Smooth muscle cell (in vitro differentiated cells): Measurements from ENCODE around the gene CMIP. TPM values are rescaled to one million over a fixed set of nuclear protein-coding genes. Genes with fewer than 3 reads are reported as not detected.

ENCODE experiments used
- DNase-seq: peaks from one replicate; lab custom pipeline; 2025; ENCODE audit not compliant: unreplicated experiment; lab: John Stamatoyannopoulos, UW
- H2AFZ ChIP-seq: fragments of 200-600 bp; sonication (generic); 2 replicates; pipeline ENCODE4 v1.6.0; 2016; ENCODE audit warnings: antibody characterized with exemption, low read depth, mild to moderate bottlenecking
- H3F3A ChIP-seq: fragments of 200-600 bp; sonication (generic); 2 replicates; pipeline ENCODE4 v1.6.0; 2017; ENCODE audit warnings: antibody characterized with exemption, low read depth
- H3K27ac ChIP-seq: fragments of 200-600 bp; sonication (generic); 2 replicates; pipeline ENCODE4 v1.5.1; 2016; ENCODE audit warnings: low read depth, mild to moderate bottlenecking
- H3K27me3 ChIP-seq: fragments of 200-600 bp; sonication (generic); 2 replicates; pipeline ENCODE4 v1.6.1; 2016; ENCODE audit warnings: low read depth, mild to moderate bottlenecking
- H3K36me3 ChIP-seq: fragments of 200-600 bp; sonication (generic); 2 replicates; pipeline ENCODE4 v1.5.1; 2016; ENCODE audit warnings: low read depth
- H3K4me1 ChIP-seq: fragments of 200-600 bp; sonication (generic); 2 replicates; pipeline ENCODE4 v1.5.1; 2016; ENCODE audit warnings: low read depth
- H3K4me2 ChIP-seq: fragments of 200-600 bp; sonication (generic); 2 replicates; pipeline ENCODE4 v1.6.0; 2016; ENCODE audit warnings: mild to moderate bottlenecking
- H3K4me3 ChIP-seq: fragments of 200-600 bp; sonication (generic); 2 replicates; pipeline ENCODE4 v1.5.1; 2016; ENCODE audit warnings: mild to moderate bottlenecking
- H3K79me2 ChIP-seq: fragments of 200-600 bp; sonication (generic); 2 replicates; pipeline ENCODE4 v1.6.0; 2016; ENCODE audit warnings: low read depth, mild to moderate bottlenecking
- H3K9ac ChIP-seq: fragments of 200-600 bp; sonication (generic); 2 replicates; pipeline ENCODE4 v1.6.0; 2016; ENCODE audit warnings: low read depth
- H3K9me3 ChIP-seq: fragments of 200-600 bp; sonication (generic); replicated peaks from 2 replicates; pipeline ENCODE4 v1.5.1; 2016; ENCODE audit warnings: low read depth
- H4K20me1 ChIP-seq: fragments of 200-600 bp; sonication (generic); 2 replicates; pipeline ENCODE4 v1.6.0; 2016; ENCODE audit warnings: low read depth
- CTCF ChIP-seq: fragments of 200-600 bp; sonication (generic); IDR thresholded peaks from 2 replicates; pipeline ENCODE4 v1.5.1; 2017; ENCODE audit warnings: borderline replicate concordance, mild to moderate bottlenecking, antibody characterized with exemption; ENCODE audit not compliant: insufficient read depth, poor library complexity, severe bottlenecking
- WGBS: methylation state at CpG from one replicate; pipeline ENCODE4 v1.1.7; 2016; ENCODE audit warnings: low lambda C conversion rate; 5-methylcytosine and 5-hydroxymethylcytosine counted together
- polyA plus RNA-seq: library from polyadenylated mRNA; unstranded; fragments of >200 nt; fragmentation: Nextera tagmentation; extraction: Ambion mirVana; gene quantifications from 2 replicates; pipeline ENCODE4 v1.2.1, GENCODE V29; 2016
- total RNA-seq: library from RNA; depleted of rRNA; stranded (reverse); fragments of >200 nt; gene quantifications from 2 replicates; pipeline ENCODE4 v1.2.3, GENCODE V29; 2014

The CMIP gene
- total and polyA plus RNA-seq, 2 experiments from 2014 or later, result 2.5 to 44.5 TPM

- DNase-seq, result no peak
- no peaks in the 10 kb centered on the region for H3F3A ChIP-seq
- H3K79me2 ChIP-seq, result peaks cover 93% of the 10 kb centered on the region
- TF ChIP-seq CTCF, result no peak
- H3K4me1 ChIP-seq, result peaks cover 10% of the 10 kb centered on the region
- no peak overlapping the region for H3K4me3 ChIP-seq
- no peak overlapping the region for H3K9ac ChIP-seq
- 93% methylated on average over 8 of the region's 8 CpGs for WGBS
- H3K36me3 ChIP-seq, result no peaks in the 10 kb centered on the region
- H3K4me2 ChIP-seq, result no peak overlapping the region
- H2AFZ ChIP-seq, result no peak overlapping the region
- no peaks in the 10 kb centered on the region for H3K9me3 ChIP-seq
- H4K20me1 ChIP-seq, result peaks cover 100% of the 10 kb centered on the region
- no peak overlapping the region for H3K27ac ChIP-seq
- H3K27me3 ChIP-seq, result no peaks in the 10 kb centered on the region
These were observed 23.2 kb downstream of the CMIP start for GRCh38 chr16:81467815-81468214.

GRCh38 chr16:81468269-81468902 is 23.8 kb downstream of the CMIP start:
- H4K20me1 ChIP-seq, result peaks cover 100% of the 10 kb centered on the region
- no peak overlapping the region for H3K4me3 ChIP-seq
- H2AFZ ChIP-seq, result no peak overlapping the region
- TF ChIP-seq CTCF, result no peak
- WGBS, result 97% methylated on average over 19 of the region's 19 CpGs
- no peak overlapping the region for H3K27ac ChIP-seq
- no peak overlapping the region for H3K4me2 ChIP-seq
- H3K79me2 ChIP-seq, result peaks cover 93% of the 10 kb centered on the region
- no peaks in the 10 kb centered on the region for H3K9me3 ChIP-seq
- H3K9ac ChIP-seq, result no peak overlapping the region
- H3K4me1 ChIP-seq, result peaks cover 10% of the 10 kb centered on the region
- no peaks in the 10 kb centered on the region for H3K27me3 ChIP-seq
- no peaks in the 10 kb centered on the region for H3K36me3 ChIP-seq
- DNase-seq, result no peak
- no peaks in the 10 kb centered on the region for H3F3A ChIP-seq

- peaks cover 93% of the 10 kb centered on the region for H3K79me2 ChIP-seq
- H3K4me3 ChIP-seq, result no peak overlapping the region
- H3K9ac ChIP-seq, result no peak overlapping the region
- H3F3A ChIP-seq, result no peaks in the 10 kb centered on the region
- TF ChIP-seq CTCF, result no peak
- no peaks in the 10 kb centered on the region for H3K27me3 ChIP-seq
- H2AFZ ChIP-seq, result no peak overlapping the region
- no peak for DNase-seq
- H4K20me1 ChIP-seq, result peaks cover 100% of the 10 kb centered on the region
- no peak overlapping the region for H3K27ac ChIP-seq
- no peaks in the 10 kb centered on the region for H3K36me3 ChIP-seq
- H3K4me1 ChIP-seq, result peaks cover 10% of the 10 kb centered on the region
- no peak overlapping the region for H3K4me2 ChIP-seq
- H3K9me3 ChIP-seq, result no peaks in the 10 kb centered on the region
- WGBS, result 82% methylated on average over 4 of the region's 4 CpGs
These were observed 24.6 kb downstream of the CMIP start for GRCh38 chr16:81469183-81469677.
